Endothelial cell of umbilical vein (primary cell): ENCODE results near the gene HEPHL1.

ENCODE experiments used
- CTCF ChIP-seq, 2 donors: IDR thresholded peaks; 1 replicate in 1 of 2; 2 replicates in 1 of 2; pipeline ENCODE4 v1.5.1; 2011; ENCODE audit warnings: low read length in 2 of 2, mild to moderate bottlenecking in 2 of 2, moderate library complexity in 2 of 2, control low read depth in 1 of 2, inconsistent platforms in 1 of 2, low read depth in 1 of 2; ENCODE audit not compliant: insufficient read depth in 1 of 2; ENCODE audit errors: extremely low read depth in 1 of 2
- POLR2A ChIP-seq: IDR thresholded peaks from 2 replicates; pipeline ENCODE4 v1.6.1; 2012; ENCODE audit warnings: low read depth, mild to moderate bottlenecking, control low read depth, low read length

GRCh38 chr11:94046796-94047195, 25.6 kb downstream of the HEPHL1 start:
- TF ChIP-seq CTCF (IDR thresholded peaks at IDR 0.05; ENCODE audit: extremely low read depth in 1 of 2, insufficient read depth in 1 of 2, low read depth in 1 of 2, low read length in 2 of 2) (no peak), POLR2A (no peak)
